SK-N-MC (cell line): ENCODE data around the gene MCC.

ENCODE experiments used
- DNase-seq: peaks from one replicate; pipeline ENCODE4 v3.0.0-alpha.2; 2011; ENCODE audit warnings: low read depth, low spot score
- H3K27ac ChIP-seq: fragments of 200-600 bp; sonication (generic); 2 replicates; pipeline ENCODE4 v1.5.1; 2016; ENCODE audit warnings: mixed run types
- H3K36me3 ChIP-seq: fragments of 200-600 bp; sonication (generic); 2 replicates; pipeline ENCODE4 v1.6.1; 2017; ENCODE audit warnings: antibody characterized with exemption, low read length, mixed read lengths; ENCODE audit not compliant: insufficient read depth
- H3K4me3 ChIP-seq: fragments of 200-600 bp; sonication (generic); 2 replicates; pipeline ENCODE4 v1.5.1; 2016
- H3K9ac ChIP-seq: fragments of 200-600 bp; sonication (generic); 2 replicates; pipeline ENCODE4 v1.8.0; 2017; ENCODE audit warnings: mixed run types, mixed read lengths; ENCODE audit not compliant: insufficient read length
- H3K9me3 ChIP-seq: fragments of 200-600 bp; sonication (generic); 2 replicates; pipeline ENCODE4 v1.6.1; 2017; ENCODE audit warnings: low read depth, mild to moderate bottlenecking, antibody characterized with exemption, low read length, moderate library complexity, mixed read lengths
- EZH2 ChIP-seq: fragments of 200-600 bp; sonication (generic); IDR thresholded peaks from one replicate; pipeline ENCODE4 v1.6.1; 2017; ENCODE audit warnings: antibody characterized with exemption
- FOXP2 ChIP-seq: optimal IDR thresholded peaks from 2 replicates; pipeline ENCODE3; 2011; ENCODE audit warnings: mild to moderate bottlenecking, moderate library complexity; ENCODE audit not compliant: insufficient read depth; ENCODE audit errors: extremely low read length, control extremely low read depth
- POLR2AphosphoS5 ChIP-seq: IDR thresholded peaks from 2 replicates; pipeline ENCODE4 v1.6.1; 2012; ENCODE audit warnings: mild to moderate bottlenecking, low read depth, low read length, borderline replicate concordance

The MCC gene

DNA sequence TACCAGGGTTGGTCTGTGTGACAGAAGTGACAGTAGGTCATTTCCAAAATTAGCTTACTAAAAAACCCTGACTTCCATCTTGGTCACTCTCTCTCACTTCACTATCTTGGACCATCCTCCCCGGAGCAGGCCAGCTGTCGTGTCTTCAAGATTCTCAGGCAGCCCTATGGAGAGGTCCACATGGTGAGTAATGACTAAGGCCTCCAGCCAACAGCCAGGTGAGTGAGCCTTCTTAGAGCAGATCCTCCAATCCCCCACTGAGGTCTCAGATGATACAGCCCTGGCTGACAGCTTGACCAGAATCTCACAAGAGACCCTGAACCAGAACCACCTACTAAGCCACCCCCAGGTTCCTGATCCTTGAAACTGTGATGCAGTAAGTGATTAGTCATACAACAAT lies 419.7 kb downstream of the MCC start:
- Histone ChIP-seq H3K36me3 (no peaks in the 10 kb centered on the region), H3K9ac (no peak overlapping the region), H3K4me3 (no peak overlapping the region), H3K9me3 (no peaks in the 10 kb centered on the region), H3K27ac (no peak overlapping the region)
- TF ChIP-seq FOXP2: no peak
- no peak for TF ChIP-seq EZH2
- no peak for TF ChIP-seq POLR2AphosphoS5
- DNase-seq: no peak

DNA sequence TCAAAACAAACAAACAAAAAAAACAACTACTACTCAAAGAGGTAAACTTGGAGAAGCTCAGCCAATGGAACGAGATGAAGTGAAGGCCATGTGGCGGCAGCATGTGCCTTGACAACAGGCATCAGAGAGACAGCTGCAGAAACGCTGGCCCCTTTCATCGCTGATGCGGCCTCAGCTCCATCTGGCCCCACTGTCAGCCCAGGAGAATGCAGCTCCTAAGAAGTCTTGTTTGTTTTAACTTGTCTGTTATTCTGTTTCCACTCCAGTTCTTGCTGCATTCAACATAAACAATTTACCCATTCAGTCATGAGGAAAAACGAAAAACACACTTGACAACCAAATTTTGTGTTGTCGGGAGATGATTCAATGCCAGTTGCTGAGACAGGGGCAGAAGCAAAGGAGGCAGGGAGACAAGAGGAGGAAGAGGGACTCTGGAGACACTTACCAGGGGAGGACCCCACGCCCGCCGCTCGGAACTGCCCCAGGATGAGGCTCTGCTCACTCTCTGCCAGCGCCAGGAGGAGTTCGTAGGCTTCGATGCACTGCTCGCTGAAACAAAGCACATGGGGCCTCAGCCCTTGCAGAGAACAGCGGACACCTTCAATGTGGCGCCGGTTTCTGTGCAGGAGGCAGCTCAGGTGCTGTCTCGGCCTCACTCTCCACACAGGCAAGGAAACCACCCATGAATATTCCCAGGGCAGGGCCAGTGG lies 420.5 kb downstream of the MCC start:
- H3K9me3 ChIP-seq: no peaks in the 10 kb centered on the region
- no peak overlapping the region for H3K4me3 ChIP-seq
- no peaks in the 10 kb centered on the region for H3K36me3 ChIP-seq
- no peak overlapping the region for H3K27ac ChIP-seq
- TF ChIP-seq EZH2: no peak
- DNase-seq: no peak
- no peak overlapping the region for H3K9ac ChIP-seq

DNA sequence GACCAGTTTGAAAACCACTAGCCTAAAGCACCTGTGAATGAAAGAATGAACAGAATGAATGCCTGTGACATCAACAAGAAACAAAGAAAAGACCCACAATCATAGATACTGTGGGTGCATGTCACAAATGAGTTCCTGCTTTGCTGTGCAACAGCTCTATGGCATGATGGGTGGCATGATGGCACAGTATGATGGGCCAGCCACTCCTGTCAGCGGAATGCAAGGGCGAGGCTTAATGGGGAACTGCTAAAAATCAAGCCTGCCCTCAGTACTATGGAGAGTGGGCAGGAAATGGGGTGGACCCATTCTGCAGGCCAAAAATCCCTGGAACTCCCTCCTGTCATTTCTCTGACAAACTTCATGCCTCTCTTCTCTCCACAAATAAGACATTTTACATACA lies 422.6 kb downstream of the MCC start:
- Histone ChIP-seq H3K27ac (no peak overlapping the region), H3K9ac (no peak overlapping the region), H3K9me3 (no peaks in the 10 kb centered on the region), H3K36me3 (no peaks in the 10 kb centered on the region), H3K4me3 (no peak overlapping the region)
- DNase-seq: no peak
- no peak for TF ChIP-seq EZH2
- no peak for TF ChIP-seq POLR2AphosphoS5
- no peak for TF ChIP-seq FOXP2

DNA sequence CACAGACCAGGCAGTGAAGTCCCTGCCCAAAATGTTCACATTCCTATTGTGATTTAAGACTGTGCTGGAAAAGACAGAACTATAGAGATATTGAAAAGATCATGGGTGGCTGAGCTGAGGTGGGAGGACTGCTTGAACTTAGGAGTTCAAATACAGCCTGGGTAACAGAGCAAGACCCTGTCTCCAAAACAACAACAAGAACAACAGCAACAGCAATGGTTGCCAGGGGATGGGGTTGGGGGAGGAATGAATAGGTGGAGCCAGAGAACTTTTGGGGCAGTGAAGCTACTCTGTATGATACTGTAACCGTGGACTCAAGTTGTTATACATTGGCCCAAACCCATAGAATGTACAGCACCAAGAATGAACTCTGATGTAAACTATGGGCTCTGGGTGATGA lies 423.4 kb downstream of the MCC start:
- H3K4me3 ChIP-seq: no peak overlapping the region
- TF ChIP-seq POLR2AphosphoS5 (no peak), FOXP2 (no peak), EZH2 (no peak)
- H3K36me3 ChIP-seq: no peaks in the 10 kb centered on the region
- no peaks in the 10 kb centered on the region for H3K9me3 ChIP-seq
- H3K9ac ChIP-seq: no peak overlapping the region
- H3K27ac ChIP-seq: no peak overlapping the region
- DNase-seq: no peak

DNA sequence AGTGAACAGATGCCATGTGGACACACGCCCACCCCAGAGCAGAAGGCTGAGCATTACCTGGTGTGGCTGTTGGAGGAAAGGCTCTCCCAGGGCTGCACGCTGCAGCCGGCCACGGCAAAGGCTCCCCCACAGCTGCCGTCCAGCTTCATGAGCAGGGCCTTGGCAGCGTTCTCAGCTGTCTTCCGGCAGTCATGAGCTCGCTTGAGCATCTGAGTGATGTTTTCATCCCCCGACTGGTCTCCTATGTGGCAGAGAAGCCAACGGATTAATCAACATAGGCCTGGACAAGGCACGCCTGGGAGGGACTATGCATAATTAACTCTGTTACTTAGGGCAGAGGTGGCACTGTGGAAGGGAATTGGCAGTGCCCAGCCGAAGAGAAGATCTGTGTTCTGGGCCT lies 424.3 kb downstream of the MCC start:
- DNase-seq: no peak
- Histone ChIP-seq H3K36me3 (no peaks in the 10 kb centered on the region), H3K9me3 (no peaks in the 10 kb centered on the region), H3K4me3 (no peak overlapping the region), H3K27ac (no peak overlapping the region), H3K9ac (no peak overlapping the region)
- TF ChIP-seq FOXP2: no peak
- TF ChIP-seq POLR2AphosphoS5: no peak
- no peak for TF ChIP-seq EZH2

DNA sequence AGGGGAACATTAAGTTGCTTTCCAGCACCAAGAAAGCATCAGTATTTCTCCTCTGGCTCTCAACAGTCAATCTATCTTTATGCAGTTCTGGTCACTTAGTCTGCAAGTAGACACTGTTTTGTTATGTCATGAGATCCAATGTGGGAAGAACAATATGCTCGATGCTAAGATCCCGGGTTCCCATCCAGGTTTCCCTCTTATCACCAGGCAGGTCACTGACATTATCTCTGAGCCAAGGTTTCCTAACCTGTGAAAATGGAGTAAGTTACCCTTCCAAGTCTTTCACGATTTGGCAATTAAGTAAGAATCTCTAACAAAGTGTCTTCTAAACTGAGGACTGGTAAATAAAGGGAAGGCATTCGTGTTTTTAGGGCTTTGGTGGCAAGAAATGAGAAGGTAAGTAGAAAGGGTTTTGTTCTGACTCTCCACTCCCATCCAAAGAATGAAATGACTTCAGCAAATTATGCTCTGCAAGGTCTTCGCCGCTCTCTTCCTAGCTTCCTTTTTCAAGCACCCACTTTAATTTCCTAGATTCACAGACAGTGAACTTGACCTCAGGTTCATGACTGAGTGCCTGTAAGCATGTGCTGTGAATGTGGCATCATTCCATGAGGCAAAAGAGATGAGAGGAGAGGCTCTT lies 425.3 kb downstream of the MCC start:
- no peaks in the 10 kb centered on the region for H3K9me3 ChIP-seq
- no peak for TF ChIP-seq POLR2AphosphoS5
- no peak for TF ChIP-seq FOXP2
- TF ChIP-seq EZH2: no peak
- H3K27ac ChIP-seq: no peak overlapping the region
- DNase-seq: no peak
- H3K9ac ChIP-seq: no peak overlapping the region
- H3K4me3 ChIP-seq: no peak overlapping the region
- H3K36me3 ChIP-seq: no peaks in the 10 kb centered on the region

DNA sequence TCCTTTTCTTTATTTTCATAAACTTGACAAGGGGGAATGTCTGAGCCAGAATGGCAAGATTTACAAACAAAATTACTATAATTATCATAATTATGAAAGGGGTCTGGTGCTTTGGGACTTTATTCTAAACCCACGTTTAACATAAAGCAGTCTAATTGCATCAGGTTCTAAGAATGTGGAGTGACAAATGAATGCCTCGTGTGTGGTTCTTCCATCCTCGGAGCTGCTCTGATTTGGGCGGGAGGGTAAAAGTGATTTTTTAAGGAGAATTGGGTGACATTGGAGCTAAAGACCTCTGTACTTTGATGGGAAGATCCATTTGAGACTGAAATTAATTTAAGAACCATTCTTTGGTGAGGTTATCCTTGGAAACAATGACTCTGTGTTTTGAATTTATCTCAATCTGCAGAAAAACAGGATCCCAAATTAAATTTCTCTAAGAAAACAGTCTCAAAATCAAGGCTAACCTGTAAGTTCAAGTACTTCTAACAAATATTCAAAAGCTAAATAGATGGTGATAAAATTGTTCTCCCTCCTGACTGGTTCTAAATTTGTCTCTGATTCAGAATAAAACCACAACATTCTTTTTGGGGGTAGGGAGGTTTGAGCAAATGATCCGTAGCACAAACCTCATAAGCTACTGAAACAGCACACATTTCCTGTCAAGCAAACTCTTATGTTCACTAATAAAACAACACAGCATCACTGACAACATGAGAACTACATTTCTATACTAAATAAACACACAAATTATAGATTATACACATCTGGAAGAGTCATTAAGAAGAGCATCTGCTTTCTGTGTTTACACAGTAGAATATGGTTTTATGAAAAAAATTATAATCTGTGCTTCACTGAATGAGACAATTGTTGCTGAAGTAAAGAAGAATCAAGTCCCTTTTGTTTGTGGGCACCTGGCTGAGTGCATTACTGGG lies 426.1 kb downstream of the MCC start:
- Histone ChIP-seq H3K9ac (no peak overlapping the region), H3K4me3 (no peak overlapping the region), H3K36me3 (no peaks in the 10 kb centered on the region), H3K27ac (no peak overlapping the region), H3K9me3 (no peaks in the 10 kb centered on the region)
- TF ChIP-seq POLR2AphosphoS5 (no peak), EZH2 (no peak), FOXP2 (no peak)
- no peak for DNase-seq

DNA sequence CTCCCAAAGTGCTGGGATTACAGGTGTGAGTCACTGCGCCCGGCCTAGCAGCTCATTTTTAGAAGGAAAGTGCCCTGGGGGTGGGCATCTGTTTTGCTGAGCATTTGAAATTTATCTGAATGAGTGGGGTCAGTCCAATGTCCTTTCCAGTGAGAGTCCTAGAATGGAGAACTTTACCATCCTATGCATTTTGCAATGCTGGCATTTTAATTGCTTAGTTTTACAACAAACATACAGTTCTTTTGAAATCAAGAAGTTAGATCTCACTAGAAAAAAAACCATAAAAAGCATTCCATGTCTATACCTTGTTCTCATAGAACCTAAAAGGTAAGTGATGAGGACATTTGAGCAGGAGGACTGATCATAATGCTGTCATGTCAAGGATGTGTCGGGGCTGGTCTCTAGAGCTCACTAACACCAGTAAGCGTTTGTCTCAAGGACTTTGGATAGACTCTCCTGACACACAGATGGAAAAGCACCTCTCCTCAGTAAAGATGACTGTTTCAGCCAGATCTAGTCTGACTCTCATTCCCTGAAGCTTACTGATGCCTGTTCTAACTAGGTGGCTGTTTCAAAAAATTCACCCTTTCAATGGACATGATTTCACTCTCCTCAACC lies 427.7 kb downstream of the MCC start:
- TF ChIP-seq POLR2AphosphoS5 (no peak), EZH2 (no peak), FOXP2 (no peak)
- Histone ChIP-seq H3K4me3 (no peak overlapping the region), H3K9me3 (no peaks in the 10 kb centered on the region), H3K27ac (no peak overlapping the region), H3K36me3 (no peaks in the 10 kb centered on the region), H3K9ac (no peak overlapping the region)
- DNase-seq: no peak
